HepG2 (cell line): ENCODE results near the gene SLC4A9. TPM values are rescaled to one million over a fixed set of nuclear protein-coding genes. Genes with fewer than 3 reads are reported as not detected.

Source experiments
- ARNT ChIP-seq: fragments of 450-650 bp; IDR thresholded peaks from 2 replicates; pipeline ENCODE4 v1.6.1; 2017
- HOXD1 ChIP-seq: sonication (generic); formaldehyde crosslinking; IDR thresholded peaks from 2 replicates; pipeline ENCODE4 v1.5.0; 2020; ENCODE audit warnings: missing genetic modification reagents
- JUNB ChIP-seq: sonication (generic); formaldehyde crosslinking; IDR thresholded peaks from 2 replicates; pipeline ENCODE4 v1.8.0; 2022; ENCODE audit warnings: missing genetic modification reagents, mild to moderate bottlenecking, borderline replicate concordance
- KDM6A ChIP-seq: IDR thresholded peaks from 2 replicates; pipeline ENCODE4 v1.6.1; 2016; ENCODE audit warnings: low read depth
- KLF15 ChIP-seq: sonication (generic); formaldehyde crosslinking; IDR thresholded peaks from 2 replicates; pipeline ENCODE4 v1.8.1; 2023; ENCODE audit warnings: borderline replicate concordance, mild to moderate bottlenecking, inconsistent platforms, missing genetic modification reagents, mixed read lengths
- MXD1 ChIP-seq: sonication (generic); formaldehyde crosslinking; IDR thresholded peaks from 2 replicates; pipeline ENCODE4 v1.4.0; 2020; ENCODE audit warnings: mild to moderate bottlenecking, missing genetic modification reagents
- NFYC ChIP-seq: IDR thresholded peaks from 2 replicates; pipeline ENCODE4 v1.6.1; 2016; ENCODE audit warnings: missing genetic modification reagents, missing compliant biosample characterization
- RBFOX2 ChIP-seq: fragments of 200-400 bp; formaldehyde crosslinking; IDR thresholded peaks from 2 replicates; pipeline ENCODE4 v1.6.1; 2017; ENCODE audit warnings: low read depth, mild to moderate bottlenecking, low read length
- REST ChIP-seq, 2 experiments: IDR thresholded peaks; 2 replicates each; pipeline ENCODE4 v1.6.1; 2011 to 2012; ENCODE audit warnings: low read length in 2 of 2, borderline replicate concordance in 1 of 2, low read depth in 1 of 2, mild to moderate bottlenecking in 1 of 2, moderate library complexity in 1 of 2
- TAF15 ChIP-seq: fragments of 200-400 bp; formaldehyde crosslinking; IDR thresholded peaks from one replicate; pipeline ENCODE4 v1.6.1; 2018; ENCODE audit warnings: mild to moderate bottlenecking, low read depth, low read length; ENCODE audit not compliant: poor library complexity, severe bottlenecking
- ZBTB8A ChIP-seq: sonication (generic); formaldehyde crosslinking; IDR thresholded peaks from 2 replicates; pipeline ENCODE4 v1.4.0; 2020; ENCODE audit warnings: mild to moderate bottlenecking, low read depth, missing genetic modification reagents, borderline replicate concordance
- ZNF556 ChIP-seq: sonication (generic); formaldehyde crosslinking; IDR thresholded peaks from 2 replicates; pipeline ENCODE4 v1.4.0; 2020; ENCODE audit warnings: mild to moderate bottlenecking, missing genetic modification reagents, borderline replicate concordance
- ZNF619 ChIP-seq: sonication (generic); formaldehyde crosslinking; IDR thresholded peaks from 2 replicates; pipeline ENCODE4 v1.4.0; 2020; ENCODE audit warnings: mild to moderate bottlenecking, missing genetic modification reagents
- ZNF775 ChIP-seq: sonication (generic); formaldehyde crosslinking; IDR thresholded peaks from 2 replicates; pipeline ENCODE4 v1.4.0; 2020; ENCODE audit warnings: missing genetic modification reagents, mild to moderate bottlenecking, moderate library complexity, borderline replicate concordance
- polyA plus RNA-seq, 8 experiments: library from polyadenylated mRNA; depleted of rRNA in 3 of 8; stranded (reverse) in 7 of 8; unstranded in 1 of 8; fragments of >200 nt; fragmentation: Illumina TruSeq in 4 of 8; extraction: Trizol in 4 of 8; gene quantifications; 2 replicates each; pipeline versions ENCODE4 v1.2.1 to v1.2.3, GENCODE V29; 2011 to 2016; ENCODE audit warnings: low read depth in 4 of 8, missing spikeins in 1 of 8, mixed read lengths in 1 of 8; ENCODE audit not compliant: insufficient read depth in 1 of 8
- total RNA-seq, 5 experiments: library from RNA; depleted of rRNA; stranded (reverse); fragments of >200 nt; fragmentation: Illumina TruSeq; extraction: Trizol; gene quantifications; 2 replicates each; pipeline ENCODE4 v1.2.3, GENCODE V29; 2016; ENCODE audit warnings: low read depth in 1 of 5
- TF ChIP-seq, protein P1 (sequence below): IDR thresholded peaks from 2 replicates; pipeline ENCODE4 v1.6.1; 2016; ENCODE audit warnings: missing compliant biosample characterization, missing genetic modification reagents, borderline replicate concordance
- TF ChIP-seq, protein P2 (sequence below): sonication (generic); formaldehyde crosslinking; IDR thresholded peaks from 2 replicates; pipeline ENCODE4 v1.8.1; 2023; ENCODE audit warnings: missing genetic modification reagents, inconsistent platforms, borderline replicate concordance
- TF ChIP-seq, protein P3 (sequence below), 2 experiments: sonication (generic) in 1 of 2; formaldehyde crosslinking in 1 of 2; IDR thresholded peaks; 2 replicates each; pipeline versions ENCODE4 v1.4.0 to v1.6.1; 2016 to 2020; ENCODE audit warnings: borderline replicate concordance in 1 of 2, low read depth in 1 of 2, mild to moderate bottlenecking in 1 of 2, missing genetic modification reagents in 1 of 2

Gene SLC4A9
- total and polyA plus RNA-seq, 2 of the 13 experiments (the other 11 are each of a cell fraction or from before 2014, with no cell fraction given): not detected

DNA sequence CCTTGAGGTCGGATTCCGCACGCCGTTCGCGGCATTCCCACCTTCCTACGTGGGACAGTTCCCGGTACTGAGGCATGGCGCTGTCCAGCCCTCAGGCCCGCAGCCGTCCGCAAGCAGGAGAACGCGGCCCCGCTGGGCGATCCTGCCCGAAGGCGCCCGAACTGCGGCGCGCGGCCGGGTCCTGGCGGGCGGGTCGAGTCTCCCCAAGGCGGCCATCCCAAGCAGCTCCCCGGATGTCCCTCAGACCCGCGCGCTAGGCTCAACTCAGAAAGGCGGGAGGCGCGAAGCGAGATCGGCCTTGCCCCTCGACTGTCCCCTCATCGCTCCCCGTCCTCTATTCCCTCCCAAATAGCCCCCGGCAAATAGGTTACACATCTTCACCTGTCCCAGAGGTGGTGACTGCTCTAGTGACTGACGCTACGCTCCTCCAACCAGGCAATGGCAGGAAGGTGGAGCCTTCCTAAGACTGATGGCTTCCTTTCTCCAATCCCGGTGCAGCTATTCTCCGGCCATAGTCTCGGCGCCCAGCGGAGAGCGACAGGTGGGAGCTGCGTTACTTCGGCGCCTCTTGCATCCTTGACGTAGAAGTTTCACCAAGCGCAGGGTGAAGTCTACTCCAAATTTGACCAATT, 40.9 kb downstream of the SLC4A9 start (continued):
- TF ChIP-seq, protein P1, sequence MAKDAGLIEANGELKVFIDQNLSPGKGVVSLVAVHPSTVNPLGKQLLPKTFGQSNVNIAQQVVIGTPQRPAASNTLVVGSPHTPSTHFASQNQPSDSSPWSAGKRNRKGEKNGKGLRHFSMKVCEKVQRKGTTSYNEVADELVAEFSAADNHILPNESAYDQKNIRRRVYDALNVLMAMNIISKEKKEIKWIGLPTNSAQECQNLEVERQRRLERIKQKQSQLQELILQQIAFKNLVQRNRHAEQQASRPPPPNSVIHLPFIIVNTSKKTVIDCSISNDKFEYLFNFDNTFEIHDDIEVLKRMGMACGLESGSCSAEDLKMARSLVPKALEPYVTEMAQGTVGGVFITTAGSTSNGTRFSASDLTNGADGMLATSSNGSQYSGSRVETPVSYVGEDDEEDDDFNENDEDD: peak; percentile 65; the same call in 1 of the 2 replicates
- TF ChIP-seq ZBTB8A (CRISPR knock-in tag): no peak
- TF ChIP-seq ZNF619: peak; percentile 86; the same call in 1 of the 2 replicates
- TF ChIP-seq NFYC (CRISPR knock-in tag): peak; percentile 67
- no peak; the same call in 1 of the 2 replicates for TF ChIP-seq ZNF775 (CRISPR knock-in tag)
- peak; percentile 84 for TF ChIP-seq RBFOX2
- TF ChIP-seq, protein P2, sequence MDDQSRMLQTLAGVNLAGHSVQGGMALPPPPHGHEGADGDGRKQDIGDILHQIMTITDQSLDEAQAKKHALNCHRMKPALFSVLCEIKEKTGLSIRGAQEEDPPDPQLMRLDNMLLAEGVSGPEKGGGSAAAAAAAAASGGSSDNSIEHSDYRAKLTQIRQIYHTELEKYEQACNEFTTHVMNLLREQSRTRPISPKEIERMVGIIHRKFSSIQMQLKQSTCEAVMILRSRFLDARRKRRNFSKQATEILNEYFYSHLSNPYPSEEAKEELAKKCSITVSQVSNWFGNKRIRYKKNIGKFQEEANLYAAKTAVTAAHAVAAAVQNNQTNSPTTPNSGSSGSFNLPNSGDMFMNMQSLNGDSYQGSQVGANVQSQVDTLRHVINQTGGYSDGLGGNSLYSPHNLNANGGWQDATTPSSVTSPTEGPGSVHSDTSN (CRISPR knock-in tag): 0 out of 2 replicates have a peak, but pooled peaks have one; percentile 16
- TF ChIP-seq JUNB: no peak; the same call in 1 of the 2 replicates
- peak; percentile 8; the same call in 1 of the 2 replicates for TF ChIP-seq ZNF556 (CRISPR knock-in tag)
- peak; percentile 82; the same call in 1 of the 2 replicates for TF ChIP-seq HOXD1 (CRISPR knock-in tag)
- peak; percentile 30; the same call in 1 of the 2 replicates for TF ChIP-seq KLF15 (CRISPR knock-in tag)
- peak in 1 of 2 experiments; percentile 96 for TF ChIP-seq REST (IDR thresholded peaks at IDR 0.05; ENCODE audit: borderline replicate concordance in 1 of 2, low read depth in 1 of 2, low read length in 2 of 2)
- TF ChIP-seq, protein P3, sequence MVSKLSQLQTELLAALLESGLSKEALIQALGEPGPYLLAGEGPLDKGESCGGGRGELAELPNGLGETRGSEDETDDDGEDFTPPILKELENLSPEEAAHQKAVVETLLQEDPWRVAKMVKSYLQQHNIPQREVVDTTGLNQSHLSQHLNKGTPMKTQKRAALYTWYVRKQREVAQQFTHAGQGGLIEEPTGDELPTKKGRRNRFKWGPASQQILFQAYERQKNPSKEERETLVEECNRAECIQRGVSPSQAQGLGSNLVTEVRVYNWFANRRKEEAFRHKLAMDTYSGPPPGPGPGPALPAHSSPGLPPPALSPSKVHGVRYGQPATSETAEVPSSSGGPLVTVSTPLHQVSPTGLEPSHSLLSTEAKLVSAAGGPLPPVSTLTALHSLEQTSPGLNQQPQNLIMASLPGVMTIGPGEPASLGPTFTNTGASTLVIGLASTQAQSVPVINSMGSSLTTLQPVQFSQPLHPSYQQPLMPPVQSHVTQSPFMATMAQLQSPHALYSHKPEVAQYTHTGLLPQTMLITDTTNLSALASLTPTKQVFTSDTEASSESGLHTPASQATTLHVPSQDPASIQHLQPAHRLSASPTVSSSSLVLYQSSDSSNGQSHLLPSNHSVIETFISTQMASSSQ (IDR thresholded peaks at IDR 0.05; ENCODE audit: low read depth): no peak
- TF ChIP-seq, protein P3 (CRISPR knock-in tag; IDR thresholded peaks at IDR 0.05; ENCODE audit: borderline replicate concordance): no peak
- TF ChIP-seq MXD1 (CRISPR knock-in tag): peak; percentile 99
- TF ChIP-seq TAF15: no peak
- no peak for TF ChIP-seq ARNT
- no peak for TF ChIP-seq KDM6A (CRISPR knock-in tag)
